Measurements from ENCODE around the gene MT1G. TPM values are rescaled to one million over a fixed set of nuclear protein-coding genes. Genes with fewer than 3 reads are reported as not detected.

MT1G gene
- total RNA-seq, 4 donors from 2014 or later: 5.8 to 52.1 (median 16.5) TPM

- no peak for TF ChIP-seq CTCF (IDR thresholded peaks at IDR 0.05)
- TF ChIP-seq POLR2A (IDR thresholded peaks at IDR 0.05): no peak
- no peak for DNase-seq
- Histone ChIP-seq H3K9me3 (no peaks in the 10 kb centered on the region), H3K4me1 (peaks cover 20 to 49% (median 30%) of the 10 kb centered on the region in 3 donors), H3K36me3 (no peaks in the 10 kb centered on the region), H3K27me3 (peaks cover 0 to 97% (median 9%) of the 10 kb centered on the region in 4 donors), H3K27ac (no peak overlapping the region), H3K4me3 (no peak overlapping the region)
- intact Hi-C loops (cut with DNase I): no loop called here
- 43 to 72% methylated on average over 1 of the region's 1 CpG for WGBS, 2 donors
Measured at GRCh38 chr16:56640076-56640475, 27.8 kb downstream of the MT1G start.

DNA sequence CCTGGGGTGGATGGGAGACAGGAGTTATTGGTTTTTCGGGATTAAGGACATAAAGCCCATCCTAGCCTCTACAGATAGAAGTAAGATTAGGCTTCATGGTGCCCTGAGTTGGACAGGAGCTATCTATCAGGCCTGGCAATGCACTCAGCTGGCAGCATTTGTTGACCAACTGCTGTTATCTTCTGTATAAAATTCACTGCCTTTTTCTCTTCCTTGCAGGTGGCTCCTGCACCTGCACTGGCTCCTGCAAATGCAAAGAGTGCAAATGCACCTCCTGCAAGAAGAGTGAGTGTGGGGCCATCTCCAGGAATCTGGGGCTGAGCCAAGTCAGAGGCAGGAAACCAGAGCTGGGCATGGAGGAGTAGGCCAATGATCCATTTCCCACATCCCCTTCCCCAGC lies 28.8 kb downstream of the MT1G start:
- WGBS, 2 donors: 91 to 100% methylated on average over 1 of the region's 1 CpG
- intact Hi-C loops (cut with DNase I): no loop called here
- no peak overlapping the region for H3K4me3 ChIP-seq
- peaks cover 3 to 97% (median 9%) of the 10 kb centered on the region in 4 donors for H3K27me3 ChIP-seq
- H3K36me3 ChIP-seq: no peaks in the 10 kb centered on the region
- no peaks in the 10 kb centered on the region for H3K9me3 ChIP-seq
- DNase-seq: no peak
- H3K27ac ChIP-seq: no peak overlapping the region
- TF ChIP-seq CTCF (IDR thresholded peaks at IDR 0.05) (no peak), POLR2A (IDR thresholded peaks at IDR 0.05) (no peak)
- H3K4me1 ChIP-seq: peaks cover 18 to 52% (median 30%) of the 10 kb centered on the region in 3 donors

GRCh38 chr16:56637814-56638750 lies 29.8 kb downstream of the MT1G start, which contains the start of gene MT1A:
Gene MT1A, plus strand, starts transcription at chr16:56638666. Its CDS starts 73 bp downstream, at chr16:56638739.
- no peak for DNase-seq
- Histone ChIP-seq H3K27me3 (peaks cover 3 to 97% (median 9%) of the 10 kb centered on the region in 4 donors), H3K27ac (peak within 1 kb of the TSS; percentile 32 to 85 (median 66)), H3K36me3 (no peaks in the 10 kb centered on the region), H3K4me3 (peak within 1 kb of the TSS; percentile 12 to 71 (median 47)), H3K9me3 (no peaks in the 10 kb centered on the region), H3K4me1 (peaks cover 11 to 52% (median 20%) of the 10 kb centered on the region in 3 donors)
- intact Hi-C loops (cut with DNase I): no loop called here
- WGBS, 2 donors: 17 to 33% methylated on average over 21 to 26 of the region's 68 CpGs
- peak in 1 of 4 donors; percentile 42 for TF ChIP-seq POLR2A (IDR thresholded peaks at IDR 0.05)
- no peak for TF ChIP-seq CTCF (IDR thresholded peaks at IDR 0.05)

- intact Hi-C loops (cut with DNase I): no loop called here
- Histone ChIP-seq H3K36me3 (no peaks in the 10 kb centered on the region), H3K27me3 (peaks cover 3 to 99% (median 9%) of the 10 kb centered on the region in 4 donors), H3K9me3 (no peaks in the 10 kb centered on the region), H3K4me3 (no peak overlapping the region), H3K4me1 (peaks cover 16 to 61% (median 29%) of the 10 kb centered on the region in 3 donors), H3K27ac (no peak overlapping the region)
- no peak for TF ChIP-seq CTCF (IDR thresholded peaks at IDR 0.05)
- no peak for TF ChIP-seq POLR2A (IDR thresholded peaks at IDR 0.05)
- 69 to 78% methylated on average over 6 to 7 of the region's 9 CpGs for WGBS, 2 donors
- DNase-seq: no peak
Measured at GRCh38 chr16:56636616-56637413, 31.1 kb downstream of the MT1G start.
